ENCODE data around the gene DUSP3.

GRCh38 chr17:43803758-43804157 is 25.0 kb upstream of the DUSP3 start:
- no peak for TF ChIP-seq CTCF (IDR thresholded peaks at IDR 0.05)
- TF ChIP-seq POLR2A (IDR thresholded peaks at IDR 0.05) = no peak

Data from uterus (tissue), 2 donors.